ENCODE measurements around the gene PALLD. TPM values are rescaled to one million over a fixed set of nuclear protein-coding genes. Genes with fewer than 3 reads are reported as not detected.
A peak's percentile ranks its signal among the peaks of the same experiment; 100 is the strongest.
"Not testable (repeated sequence)": the region's sequence is repeated elsewhere in the genome, so short reads cannot be mapped to it uniquely, and the experiment has no call there.

The PALLD gene
- total RNA-seq, 2 donors from 2014 or later = 92.7 to 138 TPM

- DNase-seq (no peak), ATAC-seq (no peak)
- intact Hi-C loops (cut with DNase I, micrococcal nuclease) = no loop called here
Measured at GRCh38 chr4:168784786-168785461, 288.1 kb downstream of the PALLD start.

GRCh38 chr4:168787334-168787733 is 290.5 kb downstream of the PALLD start:
- intact Hi-C loops (cut with DNase I, micrococcal nuclease) = no loop called here
- ATAC-seq = peak; percentile 34
- DNase-seq = no peak

- intact Hi-C loops (cut with DNase I, micrococcal nuclease) = no loop called here
- DNase-seq = no peak
Measured at GRCh38 chr4:168787801-168788595, 291.1 kb downstream of the PALLD start.

GRCh38 chr4:168790898-168791297 is 294.0 kb downstream of the PALLD start:
- DNase-seq (no peak), ATAC-seq (no peak)
- intact Hi-C loops (cut with DNase I, micrococcal nuclease) = no loop called here

More at GRCh38 chr4:168787801-168788595, 291.1 kb downstream of the PALLD start:
- ATAC-seq = peak; percentile 91

GRCh38 chr4:168791376-168791775 is 294.5 kb downstream of the PALLD start:
- intact Hi-C loops (cut with DNase I, micrococcal nuclease) = no loop called here
- ATAC-seq = no peak
- no peak for DNase-seq

GRCh38 chr4:168793542-168793941 is 296.7 kb downstream of the PALLD start:
- no peak for ATAC-seq
- intact Hi-C loops (cut with DNase I, micrococcal nuclease) = no loop called here

GRCh38 chr4:168794092-168794707 is 297.3 kb downstream of the PALLD start:
- intact Hi-C loops (cut with DNase I, micrococcal nuclease) = no loop called here
- no peak for DNase-seq
- no peak for ATAC-seq

More at GRCh38 chr4:168793542-168793941, 296.7 kb downstream of the PALLD start:
- DNase-seq = no peak

- ATAC-seq (no peak), DNase-seq (no peak)
- intact Hi-C loops (cut with DNase I, micrococcal nuclease) = no loop called here
Measured at GRCh38 chr4:168794881-168795280, 298.0 kb downstream of the PALLD start.

GRCh38 chr4:168795346-168795745 is 298.5 kb downstream of the PALLD start:
- ATAC-seq (no peak), DNase-seq (no peak)
- intact Hi-C loops (cut with DNase I, micrococcal nuclease) = no loop called here

GRCh38 chr4:168796362-168797106 is 299.7 kb downstream of the PALLD start:
- ATAC-seq = peak; percentile 63
- DNase-seq = no peak
- intact Hi-C loops (cut with DNase I, micrococcal nuclease) = no loop called here

- no peak for ATAC-seq
Measured at GRCh38 chr4:168797194-168797593, 300.3 kb downstream of the PALLD start.

GRCh38 chr4:168797738-168798375 is 301.0 kb downstream of the PALLD start:
- no peak for ATAC-seq
- intact Hi-C loops (cut with DNase I, micrococcal nuclease) = no loop called here

More at GRCh38 chr4:168797194-168797593, 300.3 kb downstream of the PALLD start:
- DNase-seq = no peak
- intact Hi-C loops (cut with DNase I, micrococcal nuclease) = no loop called here

GRCh38 chr4:168800926-168801325 is 304.1 kb downstream of the PALLD start:
- DNase-seq = no peak
- no peak for ATAC-seq
- intact Hi-C loops (cut with DNase I, micrococcal nuclease) = no loop called here

More at GRCh38 chr4:168797738-168798375, 301.0 kb downstream of the PALLD start:
- DNase-seq = no peak

GRCh38 chr4:168802222-168802621 is 305.4 kb downstream of the PALLD start:
- DNase-seq (no peak), ATAC-seq (no peak)
- intact Hi-C loops (cut with DNase I, micrococcal nuclease) = no loop called here

GRCh38 chr4:168803052-168803451 is 306.2 kb downstream of the PALLD start:
- ATAC-seq; DNase-seq; intact Hi-C loops (cut with DNase I, micrococcal nuclease): not testable (repeated sequence)

- DNase-seq = no peak
- no peak for ATAC-seq
- intact Hi-C loops (cut with DNase I, micrococcal nuclease) = no loop called here
Measured at GRCh38 chr4:168803732-168804131, 306.9 kb downstream of the PALLD start.

- ATAC-seq (no peak), DNase-seq (no peak)
- intact Hi-C loops (cut with DNase I, micrococcal nuclease) = no loop called here
Measured at GRCh38 chr4:168804146-168804545, 307.3 kb downstream of the PALLD start.

- ATAC-seq (no peak), DNase-seq (no peak)
- intact Hi-C loops (cut with DNase I, micrococcal nuclease) = no loop called here
Measured at GRCh38 chr4:168805341-168805740, 308.5 kb downstream of the PALLD start.

GRCh38 chr4:168806247-168806646 is 309.4 kb downstream of the PALLD start:
- DNase-seq; ATAC-seq; intact Hi-C loops (cut with DNase I, micrococcal nuclease): not testable (repeated sequence)
